Lower lobe of right lung (tissue), 2 donors: ENCODE data around the gene FRMPD1. TPM values are rescaled to one million over a fixed set of nuclear protein-coding genes. Genes with fewer than 3 reads are reported as not detected.

Experiments used
- ATAC-seq, 2 donors: fragments of 200-7000 bp; cut with Tn5 transposase; one replicate each; pipeline ENCODE4 v1.9.1; 2020 to 2022; ENCODE audit warnings: mild to moderate bottlenecking in 2 of 2, moderate library complexity in 2 of 2
- DNase-seq: peaks from one replicate; pipeline ENCODE4 v3.0.0-alpha.2; 2020
- H3K27ac ChIP-seq: fragments of 200-600 bp; one replicate; pipeline ENCODE4 v1.8.0; 2022
- H3K27me3 ChIP-seq: fragments of 200-600 bp; one replicate; pipeline ENCODE4 v1.8.0; 2022; ENCODE audit warnings: low read depth
- H3K36me3 ChIP-seq: fragments of 200-600 bp; one replicate; pipeline ENCODE4 v1.8.0; 2022; ENCODE audit warnings: mild to moderate bottlenecking
- H3K4me1 ChIP-seq: fragments of 200-600 bp; one replicate; pipeline ENCODE4 v1.8.0; 2022
- H3K4me3 ChIP-seq: fragments of 200-600 bp; one replicate; pipeline ENCODE4 v1.8.0; 2022; ENCODE audit warnings: mild to moderate bottlenecking
- H3K9me3 ChIP-seq: fragments of 200-600 bp; one replicate; pipeline ENCODE4 v1.8.0; 2022
- intact Hi-C: fragments of 100-400 bp; cut with DNase I; formaldehyde crosslinking; loops from one replicate; pipeline ENCODE4 v1.11.0; 2022
- total RNA-seq: library from RNA; stranded (reverse); fragmentation: NEBNext Ultra II Directional; extraction: Animal tissue kit (Norgen Biotek cat#: 25700); gene quantifications from one replicate; pipeline ENCODE4 v1.2.1, GENCODE V29; 2021
- TF ChIP-seq, protein P1 (sequence below): fragments of 200-600 bp; IDR thresholded peaks from one replicate; pipeline ENCODE4 v1.8.0; 2022; ENCODE audit warnings: antibody characterized with exemption, mild to moderate bottlenecking
- donor health status: DM: no; HTN: yes; CAD: no; lungs with severe emphysema.

Gene FRMPD1
- total RNA-seq, 1 donor from 2014 or later: 0.06 TPM

DNA sequence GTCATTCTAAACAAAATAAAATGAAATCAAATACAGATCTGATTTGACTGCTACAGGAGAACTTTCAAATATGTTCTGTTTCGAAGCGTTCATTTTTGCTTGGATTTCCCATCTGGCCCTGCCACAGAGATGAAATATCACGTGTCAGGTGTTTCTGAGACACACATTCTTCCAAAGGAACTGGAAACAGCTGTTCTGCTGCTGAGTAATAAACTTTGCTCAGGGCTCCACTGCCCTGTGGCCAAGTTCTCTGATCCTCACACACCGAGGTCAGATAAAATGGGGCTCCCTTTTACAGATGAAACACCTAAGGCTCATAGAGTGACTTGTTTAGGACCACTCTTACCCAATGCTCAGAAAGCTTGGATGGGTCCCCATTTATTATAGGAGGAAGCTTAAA is 42.5 kb downstream of the FRMPD1 start:
- no peak for ATAC-seq
- H3K4me1 ChIP-seq: no peaks in the 10 kb centered on the region
- H3K27ac ChIP-seq: no peak overlapping the region
- H3K9me3 ChIP-seq: no peaks in the 10 kb centered on the region
- no peaks in the 10 kb centered on the region for H3K27me3 ChIP-seq
- H3K4me3 ChIP-seq: no peak overlapping the region
- H3K36me3 ChIP-seq: no peaks in the 10 kb centered on the region
- intact Hi-C loops: no loop called here
- no peak for DNase-seq
- TF ChIP-seq, protein P1, sequence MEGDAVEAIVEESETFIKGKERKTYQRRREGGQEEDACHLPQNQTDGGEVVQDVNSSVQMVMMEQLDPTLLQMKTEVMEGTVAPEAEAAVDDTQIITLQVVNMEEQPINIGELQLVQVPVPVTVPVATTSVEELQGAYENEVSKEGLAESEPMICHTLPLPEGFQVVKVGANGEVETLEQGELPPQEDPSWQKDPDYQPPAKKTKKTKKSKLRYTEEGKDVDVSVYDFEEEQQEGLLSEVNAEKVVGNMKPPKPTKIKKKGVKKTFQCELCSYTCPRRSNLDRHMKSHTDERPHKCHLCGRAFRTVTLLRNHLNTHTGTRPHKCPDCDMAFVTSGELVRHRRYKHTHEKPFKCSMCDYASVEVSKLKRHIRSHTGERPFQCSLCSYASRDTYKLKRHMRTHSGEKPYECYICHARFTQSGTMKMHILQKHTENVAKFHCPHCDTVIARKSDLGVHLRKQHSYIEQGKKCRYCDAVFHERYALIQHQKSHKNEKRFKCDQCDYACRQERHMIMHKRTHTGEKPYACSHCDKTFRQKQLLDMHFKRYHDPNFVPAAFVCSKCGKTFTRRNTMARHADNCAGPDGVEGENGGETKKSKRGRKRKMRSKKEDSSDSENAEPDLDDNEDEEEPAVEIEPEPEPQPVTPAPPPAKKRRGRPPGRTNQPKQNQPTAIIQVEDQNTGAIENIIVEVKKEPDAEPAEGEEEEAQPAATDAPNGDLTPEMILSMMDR: no peak

DNA sequence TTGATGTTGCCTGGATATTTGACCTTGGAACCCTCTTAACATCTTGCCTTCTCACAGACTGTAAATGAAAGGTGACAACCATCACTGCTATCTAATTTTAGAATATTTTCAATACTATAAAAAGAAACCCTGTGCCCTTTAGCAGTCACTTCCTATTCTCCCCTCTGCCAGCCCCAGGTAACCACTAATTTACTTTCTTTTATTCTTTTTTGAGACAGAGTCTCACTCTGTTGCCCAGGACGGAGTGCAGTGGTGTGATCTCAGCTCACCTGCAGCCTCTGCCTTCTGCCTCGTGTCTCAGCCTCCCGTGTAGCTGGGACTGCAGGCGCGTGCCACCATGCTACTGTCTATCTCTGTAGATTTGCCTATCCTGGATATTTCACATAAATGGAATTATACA is 43.6 kb downstream of the FRMPD1 start:
- Histone ChIP-seq H3K4me3 (no peak overlapping the region), H3K4me1 (no peaks in the 10 kb centered on the region), H3K27ac (no peak overlapping the region), H3K27me3 (no peaks in the 10 kb centered on the region), H3K36me3 (no peaks in the 10 kb centered on the region), H3K9me3 (no peaks in the 10 kb centered on the region)
- ATAC-seq (no peak), DNase-seq (no peak)
- TF ChIP-seq, protein P1: no peak
- intact Hi-C loops: no loop called here

DNA sequence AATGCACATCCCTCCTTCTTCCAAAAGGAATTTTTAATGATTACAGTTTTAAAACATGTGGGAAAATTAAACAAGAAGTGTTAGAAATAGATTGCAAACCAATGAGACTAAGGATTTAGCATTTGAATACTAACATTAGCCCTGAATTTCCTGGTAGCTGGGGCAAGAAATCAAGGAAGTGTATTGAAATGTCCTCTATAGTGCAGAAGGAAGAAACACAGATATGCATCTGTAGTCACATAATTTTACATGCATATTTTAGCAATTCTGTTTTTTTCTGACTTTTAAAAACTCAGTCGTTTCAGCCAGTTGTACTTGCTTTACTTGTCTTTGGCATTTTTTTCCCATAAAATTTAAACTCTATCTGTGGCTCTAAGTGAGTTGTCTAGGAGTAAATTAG is 45.8 kb downstream of the FRMPD1 start:
- H3K9me3 ChIP-seq: no peaks in the 10 kb centered on the region
- H3K27ac ChIP-seq: no peak overlapping the region
- no peaks in the 10 kb centered on the region for H3K27me3 ChIP-seq
- TF ChIP-seq, protein P1: no peak
- intact Hi-C loops: no loop called here
- no peaks in the 10 kb centered on the region for H3K36me3 ChIP-seq
- H3K4me1 ChIP-seq: no peaks in the 10 kb centered on the region
- no peak for ATAC-seq
- H3K4me3 ChIP-seq: no peak overlapping the region
- DNase-seq: no peak

DNA sequence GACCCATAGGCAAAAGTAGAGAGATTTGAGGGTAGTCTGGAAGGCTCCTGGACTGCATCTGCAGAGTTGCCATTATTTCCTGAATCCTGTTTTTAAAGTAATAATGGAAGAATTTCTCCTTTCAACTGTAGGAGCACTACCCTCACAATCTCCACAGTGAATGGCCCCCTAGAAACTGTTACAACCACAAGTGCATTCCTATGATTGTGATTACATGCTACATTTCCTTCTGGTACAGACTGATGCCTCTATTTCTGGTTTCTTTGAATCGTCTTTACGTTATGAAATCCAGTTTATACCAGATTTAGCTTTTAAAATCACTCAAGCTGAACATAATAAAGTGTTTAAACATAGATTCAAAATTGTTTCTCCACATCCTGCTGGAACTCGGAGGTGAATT is 49.4 kb downstream of the FRMPD1 start:
- H3K27me3 ChIP-seq: no peaks in the 10 kb centered on the region
- DNase-seq (no peak), ATAC-seq (no peak)
- no peaks in the 10 kb centered on the region for H3K36me3 ChIP-seq
- H3K4me3 ChIP-seq: no peak overlapping the region
- no peaks in the 10 kb centered on the region for H3K4me1 ChIP-seq
- no peak overlapping the region for H3K27ac ChIP-seq
- no peaks in the 10 kb centered on the region for H3K9me3 ChIP-seq
- intact Hi-C loops: no loop called here
- TF ChIP-seq, protein P1: no peak

DNA sequence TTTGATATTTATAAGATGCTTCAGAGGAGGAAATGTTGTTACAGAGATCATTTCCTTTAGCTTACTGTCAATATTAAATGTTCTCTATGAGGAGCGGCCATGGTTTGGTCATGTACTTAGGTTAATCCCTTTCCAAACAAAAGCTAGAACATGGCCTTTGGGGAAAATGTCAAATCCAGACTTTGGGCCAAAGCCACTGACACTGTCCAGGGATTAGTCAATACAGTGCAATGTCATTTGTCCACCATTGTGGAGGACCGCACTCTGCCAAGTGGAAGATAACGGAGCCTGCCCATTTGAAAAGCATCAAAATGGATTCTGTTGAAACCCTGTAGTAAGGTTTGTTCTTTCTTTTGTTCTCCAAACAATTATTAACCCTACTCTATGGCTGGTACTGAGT is 50.1 kb downstream of the FRMPD1 start:
- DNase-seq: no peak
- intact Hi-C loops: no loop called here
- no peak for ATAC-seq
- Histone ChIP-seq H3K4me1 (no peaks in the 10 kb centered on the region), H3K27me3 (no peaks in the 10 kb centered on the region), H3K36me3 (no peaks in the 10 kb centered on the region), H3K27ac (no peak overlapping the region), H3K9me3 (no peaks in the 10 kb centered on the region), H3K4me3 (no peak overlapping the region)
- TF ChIP-seq, protein P1: no peak

DNA sequence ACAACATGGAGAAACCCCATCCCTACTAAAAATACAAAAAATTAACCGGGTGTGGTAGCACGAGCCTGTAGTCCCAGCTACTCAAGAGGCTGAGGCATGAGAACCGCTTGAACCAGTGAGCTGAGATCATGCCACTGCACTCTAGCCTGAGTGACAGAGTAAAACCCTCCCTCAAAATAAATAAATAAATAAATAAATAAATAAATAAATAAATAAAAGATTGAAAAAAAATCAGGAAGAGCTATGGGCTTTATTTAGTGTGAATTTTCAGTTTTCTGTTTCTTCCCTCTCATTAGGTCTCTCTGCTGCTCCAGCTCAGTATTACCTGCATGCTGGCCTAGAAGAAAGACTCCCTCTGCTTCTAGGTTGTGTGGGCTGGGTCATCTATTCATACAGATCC is 55.0 kb downstream of the FRMPD1 start:
- intact Hi-C loops: no loop called here

More for the DNA sequence above, 55.0 kb downstream of the FRMPD1 start:
- ATAC-seq (no peak), DNase-seq (no peak)
- no peaks in the 10 kb centered on the region for H3K4me1 ChIP-seq
- H3K36me3 ChIP-seq: no peaks in the 10 kb centered on the region
- H3K27me3 ChIP-seq: peaks cover 4% of the 10 kb centered on the region
- no peaks in the 10 kb centered on the region for H3K9me3 ChIP-seq
- H3K4me3 ChIP-seq: no peak overlapping the region
- H3K27ac ChIP-seq: no peak overlapping the region
- TF ChIP-seq, protein P1: no peak
